GM19452 (cell line): Measurements from ENCODE around the gene MEGF11.
A peak's percentile ranks its signal among the peaks of the same experiment; 100 is the strongest.

ENCODE experiments used
- ATAC-seq: cut with Tn5 transposase; IDR thresholded peaks from one replicate; pipeline ENCODE4 v1.9.1; 2021; ENCODE audit not compliant: unreplicated experiment

Gene MEGF11

DNA sequence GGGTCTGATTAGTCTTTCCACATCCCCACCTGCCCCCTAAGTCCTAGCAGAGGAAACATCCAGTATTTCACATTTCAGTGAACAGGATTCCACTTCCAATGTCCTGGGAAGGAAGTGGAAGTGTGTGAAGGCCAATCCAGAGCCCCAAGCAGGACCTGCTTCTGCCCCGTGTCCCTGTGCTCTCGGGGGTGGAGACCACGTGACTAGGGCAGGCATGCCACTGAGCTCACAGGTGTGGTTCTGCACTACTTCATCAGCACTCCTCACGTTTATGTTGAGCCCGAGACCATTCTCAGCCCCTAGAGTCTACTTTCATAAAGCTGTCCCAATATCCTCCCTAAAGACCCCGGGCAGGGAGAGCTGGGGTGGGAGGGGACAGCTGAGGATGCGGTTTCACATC is 299.9 kb downstream of the MEGF11 start:
- ATAC-seq, result no peak

DNA sequence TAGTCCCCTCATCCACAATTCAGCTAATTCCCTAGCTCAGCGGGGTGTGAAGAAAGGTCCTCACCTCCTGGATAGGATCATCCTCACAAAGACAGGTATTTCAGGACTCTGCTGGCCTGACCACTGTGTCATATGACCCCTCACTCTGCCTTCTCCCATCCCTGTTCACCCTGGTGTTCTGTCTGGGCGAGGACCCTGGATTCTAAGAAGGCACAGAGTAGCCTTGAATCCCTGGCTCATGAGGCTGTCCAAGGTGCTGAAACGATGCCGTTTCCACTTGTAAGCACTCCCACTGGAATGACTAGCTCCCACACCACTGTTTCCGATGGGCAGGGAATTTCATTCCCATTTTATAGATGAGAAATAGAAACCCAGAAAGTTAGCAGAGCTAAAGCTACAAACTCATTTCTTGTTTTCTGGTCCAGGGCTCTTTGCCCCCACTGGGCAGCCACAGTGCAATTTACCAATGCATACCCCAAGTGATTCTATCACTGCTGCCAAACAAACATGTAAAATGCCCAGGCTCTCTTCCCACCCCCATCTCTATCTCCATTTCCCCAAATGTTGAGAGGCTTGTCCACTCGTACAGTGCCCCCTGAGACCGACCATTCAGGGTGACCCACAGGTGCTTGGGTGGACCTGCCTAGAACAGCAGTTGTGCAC is 301.0 kb downstream of the MEGF11 start:
- no peak for ATAC-seq

- no peak for ATAC-seq
Observed at GRCh38 chr15:65951007-65951406, 302.5 kb downstream of the MEGF11 start.

DNA sequence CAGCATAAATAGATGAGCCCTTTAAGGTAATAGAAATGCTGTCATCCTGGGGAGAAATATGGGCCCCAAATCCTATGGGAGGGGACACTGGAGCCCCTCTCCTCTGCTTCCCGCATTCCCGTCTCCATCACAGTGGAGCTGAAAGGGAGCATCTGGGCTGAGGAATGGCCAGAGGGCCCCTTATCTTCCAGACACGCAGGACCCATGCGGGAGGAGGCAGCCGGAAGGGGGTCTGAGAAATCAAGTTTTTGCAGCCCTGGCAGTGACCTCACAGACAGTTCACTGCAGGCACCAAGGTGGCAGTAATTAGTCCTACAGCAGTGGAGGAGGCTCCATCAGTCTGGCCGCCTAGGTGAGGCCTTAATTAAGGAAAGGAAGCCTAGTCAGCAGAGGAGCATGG is 304.1 kb downstream of the MEGF11 start:
- no peak for ATAC-seq

GRCh38 chr15:65949011-65949410 is 304.5 kb downstream of the MEGF11 start:
- no peak for ATAC-seq

- no peak for ATAC-seq
Observed at GRCh38 chr15:65948383-65948782, 305.2 kb downstream of the MEGF11 start.

DNA sequence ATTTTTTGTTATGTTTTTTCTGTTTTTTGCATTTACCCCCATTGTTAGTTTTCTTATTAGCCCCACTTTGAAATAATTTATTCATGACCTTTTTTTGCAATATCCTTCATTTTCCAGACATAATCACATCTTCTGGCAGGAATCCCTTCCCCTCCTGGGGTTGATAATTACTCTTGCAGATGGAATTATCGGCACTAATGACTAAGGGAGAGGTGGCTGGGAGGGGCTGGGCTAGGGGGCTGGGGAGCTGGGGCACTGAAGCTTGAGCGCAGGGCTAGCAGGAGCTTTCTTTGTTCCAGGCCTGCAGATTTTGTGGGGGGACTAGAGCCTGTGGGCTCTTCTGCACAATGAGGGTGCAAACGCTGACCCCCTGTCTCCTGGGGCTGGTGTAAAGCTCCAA is 306.5 kb downstream of the MEGF11 start:
- no peak for ATAC-seq

- ATAC-seq, result no peak
Observed at GRCh38 chr15:65945616-65946015, 307.9 kb downstream of the MEGF11 start.

DNA sequence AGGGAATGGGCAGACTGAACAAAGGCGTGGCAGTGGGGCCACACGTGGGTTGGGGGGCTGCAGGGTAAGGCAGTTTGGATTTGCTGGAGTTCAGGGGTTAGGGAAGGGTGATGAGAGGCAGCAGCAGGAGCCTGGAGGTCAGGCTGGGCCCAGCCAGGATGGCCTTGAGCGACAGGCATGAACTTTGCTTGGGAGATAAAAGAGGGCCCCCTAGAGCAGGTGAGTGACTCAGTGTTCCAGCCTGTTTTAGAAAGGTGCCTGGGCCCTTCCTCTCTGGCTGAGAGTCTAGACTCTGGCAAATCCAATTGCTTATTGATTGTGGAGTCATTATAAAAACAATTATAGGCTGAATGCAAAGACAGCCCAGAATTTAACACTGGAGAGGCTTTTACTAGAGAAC is 309.1 kb downstream of the MEGF11 start:
- ATAC-seq, result no peak

- no peak for ATAC-seq
Observed at GRCh38 chr15:65942436-65942835, 311.1 kb downstream of the MEGF11 start.

GRCh38 chr15:65940618-65940909 is 313.0 kb downstream of the MEGF11 start:
- no peak for ATAC-seq

DNA sequence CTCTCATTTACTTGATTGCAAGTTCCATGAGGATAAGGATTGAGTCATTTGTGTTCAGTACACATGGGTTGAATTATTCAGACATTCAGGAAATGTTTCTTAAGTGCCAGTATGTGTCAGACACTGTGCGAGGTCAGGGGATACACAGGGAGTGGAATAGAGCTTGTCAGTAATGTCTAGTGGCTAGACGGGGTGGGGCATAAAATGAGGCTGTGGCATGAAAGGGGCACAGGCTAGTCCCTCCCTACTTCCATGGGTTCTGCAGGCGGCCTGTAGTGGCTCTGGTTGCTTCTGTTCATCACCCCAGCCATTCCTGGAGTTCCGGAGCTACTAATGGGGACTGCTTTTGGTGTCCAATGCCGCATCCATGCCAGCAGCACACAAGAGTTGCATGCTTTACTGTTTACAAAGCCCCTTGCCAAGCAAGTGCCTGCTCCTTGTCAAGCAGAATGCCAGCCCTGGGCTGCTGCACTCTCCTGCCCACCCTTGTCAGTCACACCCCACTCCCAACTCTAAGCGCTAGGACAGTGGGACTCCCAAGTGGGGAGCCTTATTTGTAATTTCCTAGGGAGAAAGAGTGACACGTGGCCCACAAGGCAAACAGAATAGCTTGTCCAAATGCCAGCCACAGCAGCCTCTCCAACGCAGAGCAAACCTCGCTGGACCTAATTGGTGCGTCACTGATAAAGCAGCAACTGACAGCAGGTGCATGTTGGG is 313.5 kb downstream of the MEGF11 start:
- ATAC-seq, result no peak

DNA sequence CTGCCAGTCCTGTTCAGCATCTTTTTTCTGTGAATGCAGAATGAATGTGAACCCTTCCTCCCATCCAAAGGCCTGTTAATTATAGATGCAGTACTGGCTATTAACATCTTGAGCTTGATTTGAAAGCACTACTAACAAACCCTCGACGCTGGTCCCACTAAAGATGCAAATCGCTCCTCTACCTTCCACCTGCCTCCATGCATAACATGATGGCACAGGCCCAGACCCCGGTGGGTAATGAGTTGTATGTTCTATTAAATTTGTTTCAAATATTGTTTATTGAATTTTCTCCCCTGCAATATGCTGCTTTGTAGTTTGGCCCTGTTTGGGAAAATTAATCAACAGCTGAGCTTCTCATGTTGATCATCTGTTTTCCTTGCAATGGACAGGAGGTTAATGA is 314.9 kb downstream of the MEGF11 start:
- no peak for ATAC-seq

- ATAC-seq, result no peak
Observed at GRCh38 chr15:65937476-65937875, 316.1 kb downstream of the MEGF11 start.

DNA sequence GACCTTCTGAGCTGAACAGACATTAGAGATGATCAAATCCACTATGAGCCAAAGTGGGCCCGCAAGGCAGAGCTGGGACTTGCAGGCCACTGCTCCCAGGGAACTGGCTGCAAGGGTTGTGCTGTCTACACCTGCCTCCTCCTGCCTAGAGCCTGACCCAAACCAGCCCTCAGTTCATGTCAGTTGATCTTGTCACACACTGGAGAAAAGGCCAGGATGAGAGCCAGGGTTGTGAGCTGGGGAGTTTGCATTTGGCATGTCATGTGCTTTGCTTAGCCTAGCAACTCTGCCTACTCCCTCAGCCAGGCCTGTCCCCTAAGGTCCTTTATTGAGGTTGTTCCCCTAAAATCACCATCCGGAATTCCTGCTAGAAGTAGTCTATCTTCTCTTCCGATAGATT is 316.5 kb downstream of the MEGF11 start:
- ATAC-seq, result no peak

GRCh38 chr15:65936282-65936681 is 317.3 kb downstream of the MEGF11 start:
- no peak for ATAC-seq

GRCh38 chr15:65935391-65935790 is 318.2 kb downstream of the MEGF11 start:
- no peak for ATAC-seq

- no peak for ATAC-seq
Observed at GRCh38 chr15:65931221-65931620, 322.3 kb downstream of the MEGF11 start.

DNA sequence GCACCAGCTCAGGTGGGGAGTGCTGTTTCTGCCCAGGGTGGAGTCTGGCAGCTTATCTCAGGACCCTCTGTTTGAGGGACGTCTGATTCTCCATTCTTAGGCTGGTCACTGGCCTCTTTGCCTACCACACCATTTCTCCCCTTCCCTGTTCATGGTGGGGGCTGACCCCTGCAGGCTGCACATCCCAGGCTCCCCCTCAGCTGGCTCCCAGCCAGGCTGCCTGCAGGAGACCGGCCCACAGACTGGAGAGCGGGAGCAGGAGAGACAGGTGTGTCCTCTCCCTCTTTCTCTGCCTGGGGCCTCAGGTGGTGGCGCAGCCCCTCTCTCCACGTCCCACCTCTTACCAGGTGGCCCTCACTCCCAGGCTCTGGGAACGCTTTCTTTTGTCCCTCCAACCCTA is 323.4 kb downstream of the MEGF11 start:
- ATAC-seq, result no peak

GRCh38 chr15:65929573-65929972 is 324.0 kb downstream of the MEGF11 start:
- ATAC-seq, result no peak

DNA sequence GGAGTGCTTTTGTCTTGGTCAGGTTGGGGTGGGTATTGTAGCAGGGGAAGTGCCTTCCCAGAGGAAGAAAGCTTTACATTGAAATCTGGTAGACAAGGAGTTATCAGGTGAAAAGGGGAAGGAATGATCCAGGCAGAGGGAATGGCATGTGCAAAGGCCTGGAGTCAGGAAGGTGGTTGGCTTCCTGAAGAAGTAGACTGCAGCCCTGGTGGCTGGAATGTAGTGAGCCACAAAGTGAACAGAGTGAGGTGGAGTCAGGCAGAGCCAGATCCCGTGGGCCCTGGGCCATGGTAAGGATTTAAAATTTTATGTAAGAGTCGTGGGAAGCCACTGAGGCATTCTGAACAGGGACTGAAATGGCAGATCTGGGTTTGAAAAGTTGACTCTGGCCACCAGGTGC is 326.0 kb downstream of the MEGF11 start:
- ATAC-seq, result no peak

DNA sequence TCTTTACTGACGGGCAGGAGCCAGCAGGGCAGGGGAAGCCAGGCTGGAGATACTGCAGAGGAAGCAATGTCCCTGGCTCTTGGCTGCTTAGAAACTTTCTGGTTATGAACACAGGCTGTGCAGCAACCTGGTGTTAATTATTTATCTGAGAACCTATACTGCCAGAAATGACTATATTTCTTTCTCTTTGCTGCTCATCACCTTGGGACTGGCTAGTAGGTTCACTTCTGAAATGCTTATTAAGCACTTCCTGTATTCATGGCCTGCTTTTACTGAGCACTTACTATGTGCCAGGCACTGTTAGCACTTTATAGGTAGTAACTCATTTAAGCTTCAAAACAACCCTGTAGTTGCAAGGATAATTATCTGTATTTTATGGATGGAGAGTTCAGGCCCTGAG is 326.7 kb downstream of the MEGF11 start:
- ATAC-seq, result peak; percentile 71

GRCh38 chr15:65926459-65926858 is 327.1 kb downstream of the MEGF11 start:
- ATAC-seq, result no peak
